Tibial nerve (tissue), 4 donors: ENCODE data around the gene ZNF681.

Experiments
- EP300 ChIP-seq, 2 donors: sonication (generic); formaldehyde crosslinking; IDR thresholded peaks; one replicate each; pipeline ENCODE4 v1.6.1; 2017; ENCODE audit warnings: antibody characterized with exemption in 2 of 2, mild to moderate bottlenecking in 1 of 2
- POLR2A ChIP-seq, 2 donors: fragments of 450-650 bp; IDR thresholded peaks; one replicate each; pipeline ENCODE4 v1.6.1; 2017; ENCODE audit warnings: antibody characterized with exemption in 2 of 2, mild to moderate bottlenecking in 2 of 2, moderate library complexity in 2 of 2
- TF ChIP-seq, protein P1 (sequence below), 5 experiments: fragments of 200-600 bp in 3 of 5; fragments of 450-650 bp in 2 of 5; sonication (generic) in 3 of 5; IDR thresholded peaks; one replicate each; pipeline ENCODE4 v1.5.1; 2016 to 2019; ENCODE audit warnings: antibody characterized with exemption in 5 of 5, mild to moderate bottlenecking in 3 of 5, moderate library complexity in 2 of 5

DNA sequence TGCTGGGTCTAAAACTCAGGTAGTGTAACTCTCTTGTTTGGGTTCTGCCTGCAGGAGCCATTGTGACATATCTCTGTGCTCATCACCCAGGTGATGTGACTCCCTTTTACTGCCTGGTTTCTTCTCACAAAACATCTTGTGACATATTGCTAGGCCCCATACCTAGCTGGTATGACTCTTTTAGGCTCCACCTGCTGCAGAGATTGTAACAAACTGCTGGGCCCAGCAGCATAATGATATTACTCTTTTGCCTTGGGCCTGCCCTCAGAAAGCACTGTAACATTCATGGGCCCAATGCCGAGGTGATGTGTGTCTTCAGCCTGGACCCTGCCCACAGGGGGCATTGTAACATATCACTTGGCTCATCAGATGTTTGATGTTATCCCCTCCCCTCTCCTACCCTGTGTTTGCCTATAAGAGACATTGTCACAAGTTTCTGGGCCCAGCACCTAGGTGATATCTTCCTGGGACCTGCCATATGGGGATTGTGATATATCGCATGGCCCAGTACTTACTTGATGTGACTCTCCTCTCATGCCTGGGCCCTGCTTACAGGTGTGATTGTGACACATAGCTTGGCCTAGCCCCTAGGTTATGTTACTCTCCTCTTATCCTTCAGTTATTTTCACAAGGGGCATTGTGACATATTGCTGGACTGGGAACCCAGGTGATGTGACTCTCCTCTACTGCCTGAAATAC is 18.0 kb upstream of the ZNF681 start:
- TF ChIP-seq, protein P1, sequence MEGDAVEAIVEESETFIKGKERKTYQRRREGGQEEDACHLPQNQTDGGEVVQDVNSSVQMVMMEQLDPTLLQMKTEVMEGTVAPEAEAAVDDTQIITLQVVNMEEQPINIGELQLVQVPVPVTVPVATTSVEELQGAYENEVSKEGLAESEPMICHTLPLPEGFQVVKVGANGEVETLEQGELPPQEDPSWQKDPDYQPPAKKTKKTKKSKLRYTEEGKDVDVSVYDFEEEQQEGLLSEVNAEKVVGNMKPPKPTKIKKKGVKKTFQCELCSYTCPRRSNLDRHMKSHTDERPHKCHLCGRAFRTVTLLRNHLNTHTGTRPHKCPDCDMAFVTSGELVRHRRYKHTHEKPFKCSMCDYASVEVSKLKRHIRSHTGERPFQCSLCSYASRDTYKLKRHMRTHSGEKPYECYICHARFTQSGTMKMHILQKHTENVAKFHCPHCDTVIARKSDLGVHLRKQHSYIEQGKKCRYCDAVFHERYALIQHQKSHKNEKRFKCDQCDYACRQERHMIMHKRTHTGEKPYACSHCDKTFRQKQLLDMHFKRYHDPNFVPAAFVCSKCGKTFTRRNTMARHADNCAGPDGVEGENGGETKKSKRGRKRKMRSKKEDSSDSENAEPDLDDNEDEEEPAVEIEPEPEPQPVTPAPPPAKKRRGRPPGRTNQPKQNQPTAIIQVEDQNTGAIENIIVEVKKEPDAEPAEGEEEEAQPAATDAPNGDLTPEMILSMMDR (IDR thresholded peaks at IDR 0.05): no peak
- TF ChIP-seq POLR2A (IDR thresholded peaks at IDR 0.05) (no peak), EP300 (IDR thresholded peaks at IDR 0.05) (no peak)
